Endothelial cell of umbilical vein (primary cell): ENCODE measurements around the gene NDFIP1. TPM values are rescaled to one million over a fixed set of nuclear protein-coding genes. Genes with fewer than 3 reads are reported as not detected.

Experiments used
- BruUV-seq: library from RNA; stranded (reverse); fragments of 400-500 nt; replicated peaks from 2 replicates; lab custom pipeline; 2021; lab: Mats Ljungman, UMichigan
- CTCF ChIA-PET: fragments of 300-600, 350-600 bp; sonication (Branson Sonifier 250); formaldehyde crosslinking; loops from one replicate; lab custom pipeline; 2021; ENCODE audit warnings: antibody characterized with exemption, inconsistent platforms; lab: Charles Lee
- POLR2A ChIA-PET: fragments of 300-600, 350-600 bp; sonication (Branson Sonifier 250); formaldehyde crosslinking; loops from one replicate; lab custom pipeline; 2021; ENCODE audit warnings: antibody characterized with exemption, inconsistent platforms; lab: Charles Lee
- DNase-seq: peaks from one replicate; pipeline ENCODE4 v3.0.0-alpha.2; 2011; ENCODE audit warnings: low read depth, low spot score
- FAIRE-seq: peaks from 2 replicates; lab custom pipeline; 2011; peaks lifted over from hg19 to GRCh38; lab: Jason Lieb, UNC
- H2AFZ ChIP-seq: 2 replicates; pipeline ENCODE4 v1.6.0; 2012; ENCODE audit warnings: low read depth, low read length, control low read depth, inconsistent platforms
- H3K27ac ChIP-seq: 2 replicates; pipeline ENCODE4 v1.5.1; 2011; ENCODE audit warnings: low read depth, mild to moderate bottlenecking, control low read depth, low read length, moderate library complexity; ENCODE audit not compliant: insufficient read depth
- H3K27me3 ChIP-seq, 2 experiments: 2 replicates each; pipeline versions ENCODE4 v1.6.0 to v1.6.1; 2011; ENCODE audit warnings: low read length in 2 of 2, mixed read lengths in 1 of 2; ENCODE audit not compliant: control insufficient read depth in 2 of 2, insufficient read depth in 2 of 2
- H3K36me3 ChIP-seq, 2 experiments: 2 replicates in 1 of 2; 3 replicates in 1 of 2; pipeline ENCODE4 v1.5.1; 2011; ENCODE audit warnings: low read length in 2 of 2, mild to moderate bottlenecking in 1 of 2, moderate library complexity in 1 of 2; ENCODE audit not compliant: control insufficient read depth in 2 of 2, insufficient read depth in 2 of 2; ENCODE audit errors: extremely low read depth in 1 of 2
- H3K4me1 ChIP-seq: 3 replicates; pipeline ENCODE4 v1.5.1; 2011; ENCODE audit warnings: mild to moderate bottlenecking, low read length; ENCODE audit not compliant: control insufficient read depth, insufficient read depth; ENCODE audit errors: extremely low read depth
- H3K4me2 ChIP-seq: 2 replicates; pipeline ENCODE4 v1.6.1; 2011; ENCODE audit warnings: low read length, control low read depth, mixed read lengths; ENCODE audit not compliant: insufficient read depth
- H3K4me3 ChIP-seq, 3 experiments: fragments of 200-600 bp in 1 of 3; sonication (generic), shearing (Covaris generic) in 1 of 3; replicated peaks in 1 of 3; 2 replicates each; pipeline ENCODE4 v1.5.1; 2011 to 2016; ENCODE audit warnings: control low read depth in 3 of 3, low read length in 3 of 3, mild to moderate bottlenecking in 2 of 3, inconsistent platforms in 1 of 3, low read depth in 1 of 3, moderate library complexity in 1 of 3; ENCODE audit not compliant: insufficient read depth in 1 of 3
- H3K79me2 ChIP-seq: 2 replicates; pipeline ENCODE4 v1.6.0; 2012; ENCODE audit warnings: low read length, inconsistent platforms; ENCODE audit not compliant: control insufficient read depth, insufficient read depth
- H3K9ac ChIP-seq: replicated peaks from 2 replicates; pipeline ENCODE3; 2011; ENCODE audit warnings: low read length, control low read depth; ENCODE audit not compliant: insufficient read depth; ENCODE audit errors: extremely low read depth
- H3K9me1 ChIP-seq: replicated peaks from 3 replicates; pipeline ENCODE4 v1.6.0; 2011; ENCODE audit warnings: mild to moderate bottlenecking, low read length; ENCODE audit not compliant: control insufficient read depth, insufficient read depth; ENCODE audit errors: extremely low read depth
- H3K9me3 ChIP-seq: replicated peaks from 2 replicates; pipeline ENCODE4 v1.5.1; 2012; ENCODE audit warnings: low read length, inconsistent platforms; ENCODE audit not compliant: control insufficient read depth, insufficient read depth
- H4K20me1 ChIP-seq: replicated peaks from 2 replicates; pipeline ENCODE3; 2011; ENCODE audit warnings: mild to moderate bottlenecking, low read length; ENCODE audit not compliant: control insufficient read depth, insufficient read depth; ENCODE audit errors: extremely low read depth
- CTCF ChIP-seq, 2 donors: IDR thresholded peaks; 1 replicate in 1 of 2; 2 replicates in 1 of 2; pipeline ENCODE4 v1.5.1; 2011; ENCODE audit warnings: low read length in 2 of 2, mild to moderate bottlenecking in 2 of 2, moderate library complexity in 2 of 2, control low read depth in 1 of 2, inconsistent platforms in 1 of 2, low read depth in 1 of 2; ENCODE audit not compliant: insufficient read depth in 1 of 2; ENCODE audit errors: extremely low read depth in 1 of 2
- FOS ChIP-seq: IDR thresholded peaks from 2 replicates; pipeline ENCODE4 v1.6.1; 2011; ENCODE audit warnings: mild to moderate bottlenecking, low read length, moderate library complexity, borderline replicate concordance; ENCODE audit not compliant: insufficient read depth
- JUN ChIP-seq: IDR thresholded peaks from 2 replicates; pipeline ENCODE4 v1.6.1; 2011; ENCODE audit warnings: borderline replicate concordance, low read depth; ENCODE audit not compliant: insufficient read length, insufficient read depth
- MAX ChIP-seq: IDR thresholded peaks from 2 replicates; pipeline ENCODE4 v1.6.1; 2011; ENCODE audit not compliant: insufficient read depth, insufficient read length
- MYC ChIP-seq: IDR thresholded peaks from one replicate; pipeline ENCODE4 v1.6.1; 2011; ENCODE audit warnings: mild to moderate bottlenecking, low read depth, low read length
- POLR2A ChIP-seq: IDR thresholded peaks from 2 replicates; pipeline ENCODE4 v1.6.1; 2012; ENCODE audit warnings: low read depth, mild to moderate bottlenecking, control low read depth, low read length
- POLR2AphosphoS5 ChIP-seq: IDR thresholded peaks from 2 replicates; pipeline ENCODE4 v1.6.1; 2012; ENCODE audit warnings: low read depth, mild to moderate bottlenecking, control low read depth, low read length, moderate library complexity; ENCODE audit not compliant: insufficient read depth
- dilution Hi-C: fragments of 300-500 bp; cut with MboI; formaldehyde crosslinking; loops from one replicate; pipeline ENCODE4 v1.15.0; 2019; ENCODE audit warnings: low sequenced_read_pairs; ENCODE audit not compliant: extremely low pct_ligation_motif_present
- intact Hi-C: fragments of 100-400 bp; cut with micrococcal nuclease; formaldehyde crosslinking; loops from one replicate; pipeline ENCODE4 v1.10.0; 2022
- polyA plus RNA-seq, 4 experiments: library from polyadenylated mRNA; depleted of rRNA in 3 of 4; stranded (reverse) in 3 of 4; unstranded in 1 of 4; fragments of >200 nt; gene quantifications; 2 replicates each; pipeline versions ENCODE4 v1.2.1 to v1.2.3, GENCODE V29; 2011 to 2012; ENCODE audit warnings: missing spikeins in 1 of 4
- total RNA-seq: library from RNA; stranded (reverse); gene quantifications from 2 replicates; pipeline ENCODE4 v1.2.3, GENCODE V29; 2021

NDFIP1 gene
- total and polyA plus RNA-seq, 2 donors (not counting 3 experiments of a cell fraction or from before 2014, with no cell fraction given) = 12.3 to 42.6 TPM

- CTCF ChIA-PET = interaction anchor here (1.0 kb wide), 1 partner anchor 17 kb away, joined by 3 read pairs; no protein-coding TSS in a partner anchor
Observed at GRCh38 chr5:142098275-142098674, 10.3 kb upstream of the NDFIP1 start.

GRCh38 chr5:142098931-142099330, 9.6 kb upstream of the NDFIP1 start:
- no TSS peak for BruUV-seq
- no peaks in the 10 kb centered on the region for H3K79me2 ChIP-seq
- ChIA-PET CTCF (interaction anchor here (1.5 kb wide), 1 partner anchor 9 kb away, joined by 3 read pairs; the partner anchor contains the start of gene NDFIP1), POLR2A (no interaction called here)
- TF ChIP-seq JUN (no peak), FOS (no peak), CTCF (IDR thresholded peaks at IDR 0.05; ENCODE audit: extremely low read depth in 1 of 2, insufficient read depth in 1 of 2, low read depth in 1 of 2, low read length in 2 of 2) (no peak), POLR2A (no peak), MAX (no peak), POLR2AphosphoS5 (no peak), MYC (no peak)
- FAIRE-seq (no peak), DNase-seq (no peak)
- H3K9me1 ChIP-seq = no peaks in the 10 kb centered on the region
- H3K27me3 ChIP-seq = peaks cover 0 to 2% of the 10 kb centered on the region in 2 experiments
- no peak overlapping the region for H3K9ac ChIP-seq
- no peaks in the 10 kb centered on the region for H3K9me3 ChIP-seq
- H3K4me1 ChIP-seq = no peaks in the 10 kb centered on the region
- no peak overlapping the region for H3K4me2 ChIP-seq
- no peak overlapping the region for H3K4me3 ChIP-seq
- dilution Hi-C loops = no loop called here
- intact Hi-C loops = no loop called here
- no peaks in the 10 kb centered on the region for H4K20me1 ChIP-seq
- no peak overlapping the region for H2AFZ ChIP-seq
- no peaks in the 10 kb centered on the region for H3K36me3 ChIP-seq
- H3K27ac ChIP-seq = no peak overlapping the region

More at GRCh38 chr5:142098275-142098674, 10.3 kb upstream of the NDFIP1 start:
- H3K79me2 ChIP-seq = no peaks in the 10 kb centered on the region
- BruUV-seq = no TSS peak
- H4K20me1 ChIP-seq = no peaks in the 10 kb centered on the region
- no peak overlapping the region for H3K4me2 ChIP-seq
- H3K4me1 ChIP-seq = no peaks in the 10 kb centered on the region
- intact Hi-C loops (no loop called here), dilution Hi-C loops (no loop called here)
- no peak for DNase-seq
- H3K27me3 ChIP-seq = peaks cover 0 to 2% of the 10 kb centered on the region in 2 experiments
- no peak overlapping the region for H3K27ac ChIP-seq
- H3K9me3 ChIP-seq = no peaks in the 10 kb centered on the region
- H3K9me1 ChIP-seq = no peaks in the 10 kb centered on the region
- FAIRE-seq = no peak
- POLR2A ChIA-PET = no interaction called here
- H3K4me3 ChIP-seq = no peak overlapping the region
- H2AFZ ChIP-seq = no peak overlapping the region
- TF ChIP-seq FOS = no peak
- no peak overlapping the region for H3K9ac ChIP-seq
- no peaks in the 10 kb centered on the region for H3K36me3 ChIP-seq
